Mucosa of rectum (tissue), 2 donors: Measurements from ENCODE around the gene PXT1.

Source experiments
- H3K27ac ChIP-seq, 2 donors: one replicate each; pipeline ENCODE4 v1.7.0; 2013; ENCODE audit warnings: inconsistent platforms in 2 of 2, low read depth in 2 of 2, low read length in 2 of 2
- H3K27me3 ChIP-seq, 2 donors: one replicate each; pipeline ENCODE4 v1.7.0; 2013; ENCODE audit warnings: low read length in 2 of 2; ENCODE audit not compliant: control insufficient read depth in 2 of 2, insufficient read depth in 2 of 2
- H3K36me3 ChIP-seq, 2 donors: one replicate each; pipeline ENCODE4 v1.7.0; 2013; ENCODE audit warnings: low read length in 2 of 2; ENCODE audit not compliant: control insufficient read depth in 2 of 2, insufficient read depth in 2 of 2
- H3K4me1 ChIP-seq, 2 donors: one replicate each; pipeline ENCODE4 v1.7.0; 2013; ENCODE audit warnings: low read length in 2 of 2, mild to moderate bottlenecking in 1 of 2; ENCODE audit not compliant: control insufficient read depth in 2 of 2, insufficient read depth in 2 of 2
- H3K4me3 ChIP-seq, 2 donors: one replicate each; pipeline ENCODE4 v1.7.0; 2013; ENCODE audit warnings: low read length in 2 of 2
- H3K9ac ChIP-seq, 2 donors: one replicate each; pipeline ENCODE4 v1.7.0; 2013; ENCODE audit warnings: low read length in 2 of 2, low read depth in 1 of 2, mild to moderate bottlenecking in 1 of 2
- H3K9me3 ChIP-seq, 2 donors: one replicate each; pipeline ENCODE4 v1.7.0; 2013; ENCODE audit warnings: low read length in 2 of 2; ENCODE audit not compliant: control insufficient read depth in 2 of 2
- donor health status: healthy.
- donor health status: Normal muscosa, but diverticular disease.

PXT1 gene

GRCh38 chr6:36399970-36400369 is 42.7 kb downstream of the PXT1 start:
- Histone ChIP-seq H3K9me3 (no peaks in the 10 kb centered on the region), H3K36me3 (no peaks in the 10 kb centered on the region), H3K27me3 (no peaks in the 10 kb centered on the region), H3K9ac (no peak overlapping the region), H3K4me1 (no peaks in the 10 kb centered on the region), H3K27ac (no peak overlapping the region), H3K4me3 (no peak overlapping the region)

DNA sequence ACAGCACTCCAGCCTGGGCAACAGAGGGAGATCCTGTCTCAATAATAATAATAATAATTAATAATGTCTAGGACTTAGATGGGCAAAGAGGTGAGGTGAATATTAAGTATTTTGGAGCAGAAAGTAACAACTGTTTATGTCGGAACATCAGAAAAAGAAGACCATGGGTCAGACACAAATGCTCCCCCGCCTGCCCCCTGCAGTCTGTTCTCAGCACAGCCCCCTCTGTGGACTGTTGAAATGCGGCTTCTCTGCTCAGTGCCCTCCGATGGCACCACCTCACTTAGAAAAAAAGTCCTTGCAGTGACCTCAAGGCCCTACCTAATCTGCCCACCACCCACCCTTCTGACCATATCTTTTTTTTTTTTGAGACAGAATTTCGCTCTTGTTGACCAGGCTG is 50.0 kb downstream of the PXT1 start:
- H3K9ac ChIP-seq: no peak overlapping the region
- no peak overlapping the region for H3K4me3 ChIP-seq
- no peaks in the 10 kb centered on the region for H3K36me3 ChIP-seq
- H3K4me1 ChIP-seq: peaks cover 4 to 6% of the 10 kb centered on the region in 2 donors
- H3K9me3 ChIP-seq: no peaks in the 10 kb centered on the region
- H3K27me3 ChIP-seq: no peaks in the 10 kb centered on the region
- H3K27ac ChIP-seq: no peak overlapping the region

GRCh38 chr6:36389353-36389752 is 53.3 kb downstream of the PXT1 start:
- H3K27me3 ChIP-seq: no peaks in the 10 kb centered on the region
- H3K27ac ChIP-seq: no peak overlapping the region
- H3K36me3 ChIP-seq: no peaks in the 10 kb centered on the region
- peaks cover 4 to 12% of the 10 kb centered on the region in 2 donors for H3K4me1 ChIP-seq
- H3K9me3 ChIP-seq: no peaks in the 10 kb centered on the region
- no peak overlapping the region for H3K9ac ChIP-seq
- no peak overlapping the region for H3K4me3 ChIP-seq

DNA sequence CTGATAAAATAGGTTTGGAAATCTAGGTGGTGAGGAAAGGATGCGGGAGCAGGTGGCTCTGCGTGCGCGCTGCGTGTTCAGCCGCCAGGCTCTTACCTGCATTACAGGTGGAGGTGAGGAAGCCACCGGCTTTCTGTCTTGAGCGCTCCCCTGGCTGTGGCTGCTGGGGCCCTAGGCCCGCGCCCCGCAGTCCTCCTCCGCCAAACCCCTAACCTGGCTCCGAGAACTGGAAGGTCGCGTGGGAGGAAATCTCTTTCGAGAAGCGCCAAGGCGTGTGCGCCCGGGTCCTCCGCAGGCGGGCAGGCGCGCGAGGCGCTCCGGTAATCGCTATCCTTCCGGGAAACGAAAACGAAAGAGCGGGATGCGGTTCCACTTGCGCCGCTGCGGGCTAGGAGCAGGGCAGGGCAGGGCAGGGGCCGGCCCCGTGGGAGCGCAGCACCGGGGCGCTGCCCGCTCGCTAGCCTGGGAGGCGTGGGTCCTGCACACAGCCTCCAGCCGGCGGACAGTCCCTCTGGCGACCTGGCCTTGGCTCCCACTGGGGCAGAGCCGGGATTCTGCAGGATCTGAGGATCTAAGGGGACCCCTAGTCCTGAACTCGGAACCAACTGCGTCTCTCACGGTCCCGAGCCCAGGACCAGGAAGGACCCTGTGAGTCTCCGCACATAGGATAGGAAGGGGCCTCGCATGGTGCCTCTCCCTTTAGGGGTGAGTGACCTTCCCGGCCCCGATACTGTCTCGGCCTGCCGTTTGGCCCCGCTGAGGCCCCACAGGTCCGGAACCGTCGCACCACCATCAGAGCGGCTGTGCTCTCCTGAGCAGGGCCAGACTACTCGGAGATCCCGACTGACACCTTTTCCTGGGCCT is 55.0 kb downstream of the PXT1 start, which contains the start of gene ETV7:
ETV7 (minus strand) TSS at position 230 of the 864 bp plus-strand sequence; CDS start at position 102, 128 bp downstream.
- H3K9ac ChIP-seq: peak within 1 kb of the TSS; percentile 78 to 86
- H3K27ac ChIP-seq: peak within 1 kb of the TSS; percentile 52 to 69
- no peaks in the 10 kb centered on the region for H3K9me3 ChIP-seq
- peaks cover 4 to 12% of the 10 kb centered on the region in 2 donors for H3K4me1 ChIP-seq
- H3K4me3 ChIP-seq: peak within 1 kb of the TSS; percentile 80 to 85
- no peaks in the 10 kb centered on the region for H3K27me3 ChIP-seq
- H3K36me3 ChIP-seq: no peaks in the 10 kb centered on the region

- Histone ChIP-seq H3K9me3 (no peaks in the 10 kb centered on the region), H3K27ac (peak overlapping the region; percentile 49 to 69), H3K9ac (peak overlapping the region; percentile 78 to 86), H3K36me3 (no peaks in the 10 kb centered on the region), H3K4me3 (peak overlapping the region; percentile 80 to 85), H3K4me1 (peaks cover 4 to 12% of the 10 kb centered on the region in 2 donors), H3K27me3 (no peaks in the 10 kb centered on the region)
These were observed 55.9 kb downstream of the PXT1 start for GRCh38 chr6:36386495-36387439.

GRCh38 chr6:36384095-36384494 is 58.6 kb downstream of the PXT1 start:
- no peak overlapping the region for H3K9ac ChIP-seq
- H3K27me3 ChIP-seq: no peaks in the 10 kb centered on the region
- H3K9me3 ChIP-seq: no peaks in the 10 kb centered on the region
- H3K27ac ChIP-seq: no peak overlapping the region
- H3K4me1 ChIP-seq: peaks cover 4 to 12% of the 10 kb centered on the region in 2 donors
- no peaks in the 10 kb centered on the region for H3K36me3 ChIP-seq
- H3K4me3 ChIP-seq: no peak overlapping the region

GRCh38 chr6:36383606-36384005 is 59.0 kb downstream of the PXT1 start:
- no peaks in the 10 kb centered on the region for H3K27me3 ChIP-seq
- H3K36me3 ChIP-seq: no peaks in the 10 kb centered on the region
- no peak overlapping the region for H3K9ac ChIP-seq
- no peaks in the 10 kb centered on the region for H3K9me3 ChIP-seq
- no peak overlapping the region for H3K27ac ChIP-seq
- H3K4me1 ChIP-seq: peaks cover 4 to 12% of the 10 kb centered on the region in 2 donors
- H3K4me3 ChIP-seq: no peak overlapping the region

DNA sequence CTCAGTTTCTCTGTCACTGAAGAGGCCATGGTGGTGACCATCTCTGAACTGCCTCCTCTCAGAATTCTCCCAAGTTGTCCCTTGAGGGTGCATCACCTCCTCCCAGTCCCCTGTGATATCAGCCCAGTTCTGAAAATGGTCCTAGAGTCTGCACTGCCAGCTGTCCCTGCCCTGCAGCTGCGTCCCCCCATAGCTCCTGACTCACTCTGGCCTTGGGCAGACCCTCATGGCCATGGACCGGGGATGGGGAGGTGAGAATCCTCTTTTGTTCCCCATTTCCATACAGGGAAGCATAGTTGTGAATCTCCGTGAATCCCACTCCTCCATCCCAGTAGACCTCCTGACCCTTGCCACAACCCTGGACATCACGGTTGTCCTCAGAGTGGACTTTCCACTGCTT is 59.7 kb downstream of the PXT1 start:
- Histone ChIP-seq H3K27me3 (no peaks in the 10 kb centered on the region), H3K27ac (no peak overlapping the region), H3K9me3 (no peaks in the 10 kb centered on the region), H3K4me1 (peaks cover 2 to 8% of the 10 kb centered on the region in 2 donors), H3K4me3 (no peak overlapping the region), H3K9ac (no peak overlapping the region), H3K36me3 (no peaks in the 10 kb centered on the region)

- Histone ChIP-seq H3K9me3 (no peaks in the 10 kb centered on the region), H3K27ac (no peak overlapping the region), H3K4me3 (no peak overlapping the region), H3K36me3 (no peaks in the 10 kb centered on the region), H3K4me1 (no peaks in the 10 kb centered on the region), H3K9ac (no peak overlapping the region), H3K27me3 (no peaks in the 10 kb centered on the region)
These were observed 60.9 kb downstream of the PXT1 start for GRCh38 chr6:36381502-36382389.
